GM13976 (cell line): ENCODE measurements around the gene GKN1.

Source experiments
- DNase-seq: peaks from one replicate; pipeline ENCODE4 v3.0.0; 2012; ENCODE audit warnings: low spot score
- CTCF ChIP-seq: IDR thresholded peaks from 2 replicates; pipeline ENCODE4 v1.5.1; 2012; ENCODE audit warnings: borderline replicate concordance, mild to moderate bottlenecking; ENCODE audit not compliant: insufficient read depth; ENCODE audit errors: extremely low read depth, missing control alignments, control extremely low read depth
- in situ Hi-C: fragments of 300-500 bp; cut with MboI; formaldehyde crosslinking; loops from one replicate; pipeline ENCODE4 v1.12.0; 2022; ENCODE audit warnings: low sequenced_read_pairs, mixed read lengths, inconsistent platforms; ENCODE audit not compliant: unreplicated experiment

GKN1 gene

GRCh38 chr2:68935471-68935870 lies 39.0 kb upstream of the GKN1 start:
- TF ChIP-seq CTCF: no peak
- in situ Hi-C loops: no loop called here
- no peak for DNase-seq

- no peak for DNase-seq
- in situ Hi-C loops: no loop called here
- TF ChIP-seq CTCF: no peak
Measured at GRCh38 chr2:68936427-68936826, 38.0 kb upstream of the GKN1 start.

- no peak for DNase-seq
- TF ChIP-seq CTCF: no peak
- in situ Hi-C loops: no loop called here
Measured at GRCh38 chr2:68936889-68937288, 37.5 kb upstream of the GKN1 start.

GRCh38 chr2:68937346-68938055 lies 36.9 kb upstream of the GKN1 start:
- DNase-seq: no peak
- in situ Hi-C loops: no loop called here
- no peak for TF ChIP-seq CTCF

- in situ Hi-C loops: no loop called here
- TF ChIP-seq CTCF: no peak
- DNase-seq: no peak
Measured at GRCh38 chr2:68938938-68939337, 35.5 kb upstream of the GKN1 start.

GRCh38 chr2:68939962-68940361 lies 34.5 kb upstream of the GKN1 start:
- in situ Hi-C loops: no loop called here
- DNase-seq: no peak
- TF ChIP-seq CTCF: no peak
